IPS-18a (cell line): ENCODE results near the gene STYXL2.

ENCODE experiments used
- H3K27ac ChIP-seq: one replicate; pipeline ENCODE4 v1.5.1; 2013; ENCODE audit warnings: low read length
- H3K27me3 ChIP-seq: one replicate; pipeline ENCODE4 v1.6.1; 2013; ENCODE audit warnings: mild to moderate bottlenecking, low read length; ENCODE audit not compliant: control insufficient read depth, insufficient read depth
- H3K36me3 ChIP-seq: one replicate; pipeline ENCODE4 v1.6.1; 2013; ENCODE audit warnings: low read depth, low read length; ENCODE audit not compliant: control insufficient read depth
- H3K4me1 ChIP-seq: one replicate; pipeline ENCODE4 v1.6.1; 2013; ENCODE audit warnings: low read depth, low read length; ENCODE audit not compliant: control insufficient read depth
- H3K4me3 ChIP-seq: one replicate; pipeline ENCODE4 v1.5.1; 2013; ENCODE audit warnings: low read length
- H3K9ac ChIP-seq: one replicate; pipeline ENCODE4 v1.6.1; 2013; ENCODE audit warnings: mild to moderate bottlenecking, low read length, moderate library complexity
- H3K9me3 ChIP-seq: one replicate; pipeline ENCODE4 v1.6.1; 2013; ENCODE audit warnings: low read depth, low read length; ENCODE audit not compliant: control insufficient read depth

STYXL2 gene

DNA sequence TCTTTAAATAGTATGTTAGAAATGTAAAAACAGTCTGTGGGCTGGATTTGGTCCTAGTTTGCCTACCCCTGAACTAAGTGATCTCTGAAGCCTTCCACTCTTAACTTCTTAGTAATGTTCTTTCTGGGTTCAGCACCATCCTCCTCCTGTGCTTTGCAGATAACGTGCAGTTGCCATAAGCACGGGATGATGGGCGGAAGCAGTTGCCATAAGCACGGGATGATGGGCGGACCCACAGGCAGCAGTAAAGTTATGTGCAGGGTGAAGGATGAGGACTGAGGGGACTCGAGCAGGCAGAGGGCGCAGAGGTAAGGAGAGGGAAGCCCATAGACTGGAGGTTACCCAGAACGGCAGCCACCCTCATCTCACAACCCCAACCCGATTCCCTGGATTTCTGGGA is 29.3 kb upstream of the STYXL2 start:
- Histone ChIP-seq H3K27me3 (no peaks in the 10 kb centered on the region), H3K4me3 (no peak overlapping the region), H3K27ac (no peak overlapping the region), H3K4me1 (no peaks in the 10 kb centered on the region), H3K36me3 (no peaks in the 10 kb centered on the region), H3K9ac (no peak overlapping the region), H3K9me3 (no peaks in the 10 kb centered on the region)

DNA sequence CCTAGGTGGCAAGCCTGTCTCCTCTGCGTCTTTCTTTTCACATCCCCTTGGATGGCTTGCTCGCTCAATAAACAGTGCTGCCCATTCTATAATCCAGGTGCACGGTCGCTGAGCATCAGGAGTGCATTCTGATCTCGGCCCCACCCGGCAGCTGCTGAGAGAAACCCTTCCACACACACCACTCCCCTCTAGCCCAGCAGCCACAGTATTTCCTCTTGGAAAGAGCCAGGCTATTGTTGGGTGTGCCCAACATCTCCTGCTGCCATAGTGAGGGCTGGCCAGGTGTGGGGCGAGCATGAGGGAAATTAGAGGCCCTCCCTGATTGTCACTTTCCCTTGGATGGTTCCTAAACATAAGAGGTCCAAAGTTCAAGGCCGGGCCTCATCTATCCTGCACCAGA is 28.4 kb upstream of the STYXL2 start:
- Histone ChIP-seq H3K9ac (no peak overlapping the region), H3K27me3 (no peaks in the 10 kb centered on the region), H3K4me1 (no peaks in the 10 kb centered on the region), H3K4me3 (no peak overlapping the region), H3K9me3 (no peaks in the 10 kb centered on the region), H3K36me3 (no peaks in the 10 kb centered on the region), H3K27ac (no peak overlapping the region)

DNA sequence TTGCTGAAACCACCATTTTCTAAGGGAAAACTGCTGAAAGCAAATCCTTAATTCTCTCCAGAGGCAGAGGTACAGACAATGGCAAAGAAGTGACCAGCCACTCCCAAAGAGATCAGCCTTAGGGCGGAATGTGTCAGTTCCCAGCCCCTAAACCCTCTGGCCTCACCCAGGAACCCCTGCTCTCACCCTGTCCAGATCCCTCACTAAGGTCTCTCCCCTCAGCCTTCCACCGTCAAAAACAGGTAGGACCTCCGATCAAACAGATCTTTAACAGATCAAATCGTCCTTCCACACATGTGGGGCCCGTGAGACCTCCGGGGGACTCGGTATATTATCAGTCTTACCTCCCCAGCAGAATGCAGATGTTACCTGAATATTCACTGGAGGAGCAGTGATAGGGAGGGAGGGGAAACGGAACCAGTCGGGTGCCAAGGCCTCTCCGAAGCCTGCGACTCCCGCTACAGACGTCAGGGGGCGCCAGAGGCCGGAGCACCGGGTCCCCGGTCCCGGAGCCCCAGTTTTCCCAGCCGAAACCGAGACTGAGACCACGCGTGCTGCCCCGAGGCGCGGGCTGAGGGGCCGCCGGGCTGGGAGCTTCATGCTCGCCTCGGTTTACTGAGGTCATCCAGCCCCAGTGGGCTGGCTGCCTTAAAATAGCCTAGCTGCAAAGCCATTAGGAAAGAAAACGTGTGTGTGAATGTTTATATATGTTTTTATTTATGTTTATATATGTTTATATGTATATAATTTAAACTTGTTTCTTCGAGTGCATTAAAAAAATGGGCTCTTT is 27.3 kb upstream of the STYXL2 start:
- no peak overlapping the region for H3K27ac ChIP-seq
- no peaks in the 10 kb centered on the region for H3K9me3 ChIP-seq
- peak overlapping the region; percentile 5 for H3K4me3 ChIP-seq
- H3K9ac ChIP-seq: peak overlapping the region; percentile 25
- no peaks in the 10 kb centered on the region for H3K4me1 ChIP-seq
- H3K36me3 ChIP-seq: no peaks in the 10 kb centered on the region
- no peaks in the 10 kb centered on the region for H3K27me3 ChIP-seq

DNA sequence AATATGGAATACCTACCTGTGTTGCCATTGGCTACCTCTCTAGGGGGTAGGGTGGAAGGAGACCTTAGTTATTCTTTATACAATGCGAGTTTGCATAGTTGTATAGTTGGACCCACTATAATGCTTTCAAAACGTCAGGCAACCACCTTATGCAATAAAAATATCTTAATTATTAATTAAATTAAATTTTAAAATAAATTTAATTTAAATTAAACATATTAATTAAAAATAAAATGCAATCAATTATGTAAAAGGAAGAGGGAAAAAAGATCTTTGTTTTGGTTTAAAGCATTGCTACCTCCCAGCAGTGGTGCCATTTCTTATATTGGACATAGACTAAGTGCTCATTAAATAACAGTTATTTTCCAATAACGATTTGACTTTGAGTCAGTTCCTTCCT is 26.0 kb upstream of the STYXL2 start:
- Histone ChIP-seq H3K36me3 (no peaks in the 10 kb centered on the region), H3K9me3 (no peaks in the 10 kb centered on the region), H3K4me3 (no peak overlapping the region), H3K4me1 (no peaks in the 10 kb centered on the region), H3K9ac (no peak overlapping the region), H3K27ac (no peak overlapping the region), H3K27me3 (no peaks in the 10 kb centered on the region)

DNA sequence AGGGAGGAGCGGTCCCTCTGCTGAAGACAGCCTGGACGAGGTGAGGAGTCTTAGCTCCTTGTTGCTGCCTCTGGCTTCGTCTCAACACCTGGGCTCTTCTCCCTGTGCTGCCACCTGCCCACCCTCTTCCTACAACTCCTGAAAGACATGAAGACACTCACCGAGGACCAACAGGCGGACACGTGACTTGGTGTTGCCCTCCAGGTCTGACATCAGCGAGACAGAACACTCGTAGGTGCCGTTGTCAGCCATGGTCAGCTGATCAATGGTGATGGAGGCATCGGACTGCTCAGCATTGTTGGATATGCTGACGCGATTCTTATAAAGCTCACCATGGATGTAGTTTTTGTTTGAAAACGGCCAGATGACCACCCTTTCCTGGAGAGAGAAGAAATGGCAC is 25.1 kb upstream of the STYXL2 start:
- Histone ChIP-seq H3K4me3 (no peak overlapping the region), H3K27ac (no peak overlapping the region), H3K27me3 (no peaks in the 10 kb centered on the region), H3K36me3 (no peaks in the 10 kb centered on the region), H3K4me1 (no peaks in the 10 kb centered on the region), H3K9me3 (no peaks in the 10 kb centered on the region), H3K9ac (no peak overlapping the region)

DNA sequence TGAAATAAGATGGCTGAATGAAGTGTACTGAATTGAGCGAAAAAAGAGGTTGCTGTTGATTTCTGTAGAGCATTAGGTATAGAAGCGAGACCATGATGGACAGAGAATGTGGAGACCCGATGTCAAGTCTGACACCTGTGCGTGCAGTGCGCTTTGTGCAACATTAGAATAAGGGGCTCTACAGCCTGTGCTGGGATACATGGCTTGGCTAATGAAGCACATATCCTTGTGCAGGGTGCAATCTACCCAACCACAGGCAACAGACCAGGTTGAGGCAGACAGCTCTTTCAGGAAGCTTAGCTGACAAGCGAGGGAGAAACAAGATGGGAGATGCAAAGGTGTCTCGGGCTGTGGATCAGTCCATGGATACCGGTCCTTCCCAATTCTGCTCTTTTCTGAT is 22.6 kb upstream of the STYXL2 start:
- H3K27me3 ChIP-seq: no peaks in the 10 kb centered on the region
- no peaks in the 10 kb centered on the region for H3K36me3 ChIP-seq
- H3K27ac ChIP-seq: no peak overlapping the region

DNA sequence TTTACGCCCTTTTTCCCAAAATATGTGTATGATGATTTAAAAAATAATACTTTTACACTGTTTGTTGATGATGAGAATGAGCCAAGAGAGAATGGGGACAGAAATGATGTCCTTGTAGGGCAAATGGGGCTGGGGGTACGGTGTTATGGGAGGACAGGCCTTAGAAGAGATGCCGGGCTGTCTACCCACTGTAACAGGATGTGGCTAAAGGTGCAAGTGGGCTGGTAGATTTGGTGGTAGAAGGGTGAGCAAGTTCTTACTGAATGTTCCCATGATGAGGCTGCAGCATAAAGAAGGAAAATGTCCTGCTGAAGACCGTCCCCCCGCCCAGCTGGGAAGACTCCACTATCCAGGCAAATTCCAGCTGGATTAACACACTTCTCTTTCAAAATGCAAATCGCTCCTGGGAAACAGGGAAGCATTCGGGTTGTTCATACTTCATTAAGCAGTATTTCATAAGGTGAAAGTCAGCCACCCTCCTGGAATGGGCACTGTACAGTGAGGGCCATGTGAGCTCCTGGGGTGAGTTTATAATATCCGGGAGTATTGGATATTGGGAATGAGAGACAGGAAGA is 17.7 kb upstream of the STYXL2 start:
- Histone ChIP-seq H3K9me3 (no peaks in the 10 kb centered on the region), H3K4me1 (no peaks in the 10 kb centered on the region), H3K4me3 (no peak overlapping the region), H3K27ac (no peak overlapping the region), H3K9ac (no peak overlapping the region), H3K36me3 (no peaks in the 10 kb centered on the region), H3K27me3 (no peaks in the 10 kb centered on the region)

More for the DNA sequence above, 22.6 kb upstream of the STYXL2 start:
- Histone ChIP-seq H3K9ac (no peak overlapping the region), H3K4me3 (no peak overlapping the region), H3K4me1 (no peaks in the 10 kb centered on the region), H3K9me3 (no peaks in the 10 kb centered on the region)

DNA sequence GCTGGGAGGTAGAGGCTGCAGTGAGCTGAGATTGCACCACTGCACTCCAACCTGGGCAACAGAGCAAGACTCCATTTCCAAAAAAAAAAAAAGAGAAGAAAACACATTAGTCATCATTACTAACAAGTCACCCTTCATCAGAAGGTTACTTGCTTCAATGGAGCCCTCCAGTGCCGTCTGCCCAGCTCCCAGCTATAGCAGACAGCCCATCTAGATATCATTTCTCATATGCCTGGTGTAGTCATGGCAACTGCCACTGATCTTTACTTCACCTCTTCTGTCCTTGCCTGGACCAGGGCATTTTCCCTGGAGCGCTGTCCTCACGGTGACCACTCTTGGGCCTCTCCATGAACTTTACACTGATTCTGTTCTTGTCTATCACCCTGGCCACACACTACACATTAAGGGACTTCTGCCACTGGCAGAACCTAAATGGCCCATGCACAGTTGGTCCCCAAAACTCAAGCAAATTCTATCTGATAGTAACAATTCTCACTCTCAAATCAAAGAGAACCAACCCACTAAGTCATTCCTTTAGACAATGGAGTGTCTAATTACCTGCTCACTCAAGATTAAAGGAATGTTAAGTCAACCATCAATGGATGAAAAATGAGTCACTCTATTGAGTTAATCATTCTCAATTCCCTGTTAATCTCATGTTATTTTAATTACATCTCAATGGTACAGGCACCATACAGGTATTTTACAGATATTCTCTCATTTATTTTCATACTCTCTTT is 16.6 kb upstream of the STYXL2 start:
- Histone ChIP-seq H3K9me3 (no peaks in the 10 kb centered on the region), H3K27me3 (no peaks in the 10 kb centered on the region), H3K4me1 (no peaks in the 10 kb centered on the region), H3K27ac (no peak overlapping the region), H3K36me3 (no peaks in the 10 kb centered on the region), H3K9ac (no peak overlapping the region), H3K4me3 (no peak overlapping the region)

DNA sequence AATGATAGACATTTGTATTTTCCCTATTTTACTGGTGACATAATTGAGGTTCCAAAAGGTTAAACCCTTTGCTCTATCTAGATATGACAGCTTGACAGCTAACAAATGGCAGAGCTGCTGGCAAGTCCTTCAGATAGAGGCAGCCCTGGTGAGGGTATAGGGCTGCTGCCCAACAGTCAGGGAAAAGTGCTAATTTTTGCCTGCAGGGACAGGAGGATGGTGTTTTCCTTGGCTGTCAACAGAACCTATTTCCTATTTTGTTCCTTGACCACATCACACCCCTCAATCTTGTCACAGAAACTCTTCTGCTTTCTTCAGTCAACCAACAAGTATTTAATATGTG is 16.0 kb upstream of the STYXL2 start:
- no peaks in the 10 kb centered on the region for H3K36me3 ChIP-seq
- no peak overlapping the region for H3K9ac ChIP-seq
- H3K27me3 ChIP-seq: no peaks in the 10 kb centered on the region
- H3K27ac ChIP-seq: no peak overlapping the region
- H3K4me1 ChIP-seq: no peaks in the 10 kb centered on the region
- no peak overlapping the region for H3K4me3 ChIP-seq
- no peaks in the 10 kb centered on the region for H3K9me3 ChIP-seq

DNA sequence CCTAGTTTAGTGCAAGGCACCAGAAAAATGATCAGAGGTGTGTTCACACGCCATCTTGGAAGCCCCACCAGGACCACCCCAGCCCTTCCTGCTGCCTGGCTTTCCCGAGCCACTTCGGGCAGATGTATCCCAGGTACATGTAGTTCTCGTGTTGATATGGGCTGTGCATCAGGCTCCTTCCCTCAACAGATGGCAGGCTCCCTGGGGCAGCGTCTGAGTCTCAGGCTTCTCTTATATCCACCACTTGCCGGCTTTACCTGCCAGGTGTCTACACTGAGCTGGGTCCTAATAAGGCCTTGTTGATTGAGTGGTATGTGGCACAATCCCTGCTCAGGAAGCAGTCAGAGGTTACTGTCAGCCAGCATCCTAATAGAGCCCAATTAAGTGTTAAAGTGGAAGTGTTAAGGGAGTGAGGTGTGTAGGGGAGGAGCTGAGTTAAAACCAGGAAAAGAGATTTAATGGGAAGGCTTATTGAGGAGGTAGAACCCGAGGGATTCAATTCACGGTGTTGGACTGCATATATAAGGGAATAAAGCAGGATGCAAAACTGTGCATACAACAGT is 12.2 kb upstream of the STYXL2 start:
- Histone ChIP-seq H3K9me3 (no peaks in the 10 kb centered on the region), H3K4me1 (no peaks in the 10 kb centered on the region), H3K4me3 (no peak overlapping the region), H3K27ac (no peak overlapping the region), H3K9ac (no peak overlapping the region), H3K27me3 (no peaks in the 10 kb centered on the region), H3K36me3 (no peaks in the 10 kb centered on the region)

DNA sequence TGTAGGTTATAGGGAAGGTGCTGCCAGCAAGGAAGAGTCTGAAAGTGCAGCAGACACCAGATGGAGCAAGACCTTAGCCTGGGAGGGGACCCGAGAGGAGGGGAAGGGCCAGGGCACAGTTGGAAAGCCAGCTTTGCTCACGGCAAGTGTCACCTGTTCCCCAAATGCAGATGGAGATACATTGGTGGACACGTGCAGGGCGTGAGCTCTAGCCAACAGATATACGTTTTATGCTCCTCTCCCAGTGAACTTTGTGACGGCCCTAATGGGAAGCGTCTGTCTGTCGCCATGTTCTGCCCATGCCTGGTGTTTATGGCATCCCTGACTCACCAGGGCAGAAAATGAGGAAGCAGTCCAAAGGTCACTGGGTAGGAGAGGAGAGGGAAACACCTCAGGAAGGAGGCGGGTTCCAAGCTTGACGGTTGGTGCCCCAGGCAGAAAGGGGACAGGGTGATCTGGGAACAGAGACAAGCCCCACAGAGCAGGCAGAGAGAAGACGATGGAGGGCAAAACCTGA is 11.3 kb upstream of the STYXL2 start:
- no peaks in the 10 kb centered on the region for H3K27me3 ChIP-seq
- no peak overlapping the region for H3K4me3 ChIP-seq
- no peaks in the 10 kb centered on the region for H3K4me1 ChIP-seq
- H3K27ac ChIP-seq: no peak overlapping the region
- no peaks in the 10 kb centered on the region for H3K9me3 ChIP-seq
- H3K9ac ChIP-seq: no peak overlapping the region
- no peaks in the 10 kb centered on the region for H3K36me3 ChIP-seq
